ENCODE data around the gene ATP6V1F.

The ATP6V1F gene

GRCh38 chr7:128903621-128904361 is 41.1 kb downstream of the ATP6V1F start:
- CTCF ChIA-PET: interaction anchor here (0.6 to 5.6 kb wide), 24 partner anchors 10 to 367 kb away, joined by 3 to 28 read pairs (median 3); no protein-coding TSS in a partner anchor
- no peak for DNase-seq (ENCODE audit: extremely low spot score)
- TF ChIP-seq CTCF (IDR thresholded peaks at IDR 0.05; ENCODE audit: control extremely low read depth, extremely low read depth, low read depth, missing control alignments): no peak
- POLR2A ChIA-PET: interaction anchor here (0.6 kb wide), 1 partner anchor 196 kb away, joined by 3 read pairs; no protein-coding TSS in a partner anchor

- peak; percentile 86 for DNase-seq (ENCODE audit: extremely low spot score)
- ChIA-PET CTCF (interaction anchor here (0.6 to 5.6 kb wide), 14 partner anchors 11 to 366 kb away, joined by 3 to 28 read pairs (median 3); no protein-coding TSS in a partner anchor), POLR2A (no interaction called here)
- peak; percentile 62 for TF ChIP-seq CTCF (IDR thresholded peaks at IDR 0.05; ENCODE audit: control extremely low read depth, extremely low read depth, low read depth, missing control alignments)
Measured at GRCh38 chr7:128904381-128905197, 41.9 kb downstream of the ATP6V1F start.

- no peak for TF ChIP-seq CTCF (IDR thresholded peaks at IDR 0.05; ENCODE audit: control extremely low read depth, extremely low read depth, low read depth, missing control alignments)
- POLR2A ChIA-PET: no interaction called here
- CTCF ChIA-PET: interaction anchor here (1.0 kb wide), 1 partner anchor 304 kb away, joined by 3 read pairs; no protein-coding TSS in a partner anchor
- DNase-seq (ENCODE audit: extremely low spot score): peak; percentile 5
Measured at GRCh38 chr7:128906001-128906765, 43.5 kb downstream of the ATP6V1F start.

GRCh38 chr7:128906766-128907559 is 44.3 kb downstream of the ATP6V1F start:
- DNase-seq (ENCODE audit: extremely low spot score): no peak
- ChIA-PET POLR2A (no interaction called here), CTCF (interaction anchor here (1.0 kb wide), 1 partner anchor 304 kb away, joined by 3 read pairs; no protein-coding TSS in a partner anchor)
- TF ChIP-seq CTCF (IDR thresholded peaks at IDR 0.05; ENCODE audit: control extremely low read depth, extremely low read depth, low read depth, missing control alignments): no peak

- TF ChIP-seq CTCF (IDR thresholded peaks at IDR 0.05; ENCODE audit: control extremely low read depth, extremely low read depth, low read depth, missing control alignments): no peak
- POLR2A ChIA-PET: no interaction called here
- DNase-seq (ENCODE audit: extremely low spot score): no peak
- CTCF ChIA-PET: interaction anchor here (1.0 to 1.4 kb wide), 2 partner anchors 15 to 563 kb away, joined by 3 read pairs; no protein-coding TSS in a partner anchor
Measured at GRCh38 chr7:128908750-128909624, 46.3 kb downstream of the ATP6V1F start.

Data from GM10248 (cell line).